ENCODE results near the gene SLC2A1. TPM values are rescaled to one million over a fixed set of nuclear protein-coding genes. Genes with fewer than 3 reads are reported as not detected.

The SLC2A1 gene
- total RNA-seq, 6 experiments from 2014 or later, result 89.7 to 174 (median 105) TPM

GRCh38 chr1:42983253-42983652 lies 24.6 kb upstream of the SLC2A1 start:
- Mint-ChIP-seq H3K27me3 (ENCODE audit: insufficient read depth) (peaks cover 3% of the 10 kb centered on the region; the same call in 1 of the 2 replicates), H3K4me1 (ENCODE audit: low read depth) (peaks cover 19% of the 10 kb centered on the region), H3K4me3 (no peak overlapping the region), H3K9me3 (no peaks in the 10 kb centered on the region), H3K27ac (no peak overlapping the region), H3K36me3 (ENCODE audit: low read depth) (peaks cover under 1% of the 10 kb centered on the region; the same call in 1 of the 2 replicates)
- no peak for DNase-seq
- TF ChIP-seq CTCF (IDR thresholded peaks at IDR 0.05), result no peak

GRCh38 chr1:42982641-42983040 lies 24.0 kb upstream of the SLC2A1 start:
- Mint-ChIP-seq H3K36me3 (ENCODE audit: low read depth) (peaks cover 7% of the 10 kb centered on the region; the same call in 1 of the 2 replicates), H3K27me3 (ENCODE audit: insufficient read depth) (peaks cover 6% of the 10 kb centered on the region; the same call in 1 of the 2 replicates), H3K4me1 (ENCODE audit: low read depth) (peaks cover 23% of the 10 kb centered on the region), H3K9me3 (no peaks in the 10 kb centered on the region), H3K27ac (no peak overlapping the region), H3K4me3 (no peak overlapping the region)
- no peak for TF ChIP-seq CTCF (IDR thresholded peaks at IDR 0.05)
- no peak for DNase-seq

GRCh38 chr1:42981871-42982270 lies 23.2 kb upstream of the SLC2A1 start:
- peaks cover 6% of the 10 kb centered on the region; the same call in 1 of the 2 replicates for H3K27me3 Mint-ChIP-seq (ENCODE audit: insufficient read depth)
- DNase-seq, result no peak
- H3K4me1 Mint-ChIP-seq (ENCODE audit: low read depth), result peaks cover 23% of the 10 kb centered on the region
- H3K9me3 Mint-ChIP-seq, result no peaks in the 10 kb centered on the region
- TF ChIP-seq CTCF (IDR thresholded peaks at IDR 0.05), result no peak
- peaks cover 9% of the 10 kb centered on the region; the same call in 1 of the 2 replicates for H3K36me3 Mint-ChIP-seq (ENCODE audit: low read depth)
- H3K4me3 Mint-ChIP-seq, result no peak overlapping the region
- no peak overlapping the region for H3K27ac Mint-ChIP-seq

- Mint-ChIP-seq H3K4me1 (ENCODE audit: low read depth) (peaks cover 23% of the 10 kb centered on the region), H3K36me3 (ENCODE audit: low read depth) (peaks cover 9% of the 10 kb centered on the region; the same call in 1 of the 2 replicates), H3K4me3 (no peak overlapping the region), H3K9me3 (no peaks in the 10 kb centered on the region), H3K27me3 (ENCODE audit: insufficient read depth) (peaks cover 8% of the 10 kb centered on the region; the same call in 1 of the 2 replicates), H3K27ac (no peak overlapping the region)
- DNase-seq, result no peak
- TF ChIP-seq CTCF (IDR thresholded peaks at IDR 0.05), result no peak
Measured at GRCh38 chr1:42981255-42981805, 22.7 kb upstream of the SLC2A1 start.

DNA sequence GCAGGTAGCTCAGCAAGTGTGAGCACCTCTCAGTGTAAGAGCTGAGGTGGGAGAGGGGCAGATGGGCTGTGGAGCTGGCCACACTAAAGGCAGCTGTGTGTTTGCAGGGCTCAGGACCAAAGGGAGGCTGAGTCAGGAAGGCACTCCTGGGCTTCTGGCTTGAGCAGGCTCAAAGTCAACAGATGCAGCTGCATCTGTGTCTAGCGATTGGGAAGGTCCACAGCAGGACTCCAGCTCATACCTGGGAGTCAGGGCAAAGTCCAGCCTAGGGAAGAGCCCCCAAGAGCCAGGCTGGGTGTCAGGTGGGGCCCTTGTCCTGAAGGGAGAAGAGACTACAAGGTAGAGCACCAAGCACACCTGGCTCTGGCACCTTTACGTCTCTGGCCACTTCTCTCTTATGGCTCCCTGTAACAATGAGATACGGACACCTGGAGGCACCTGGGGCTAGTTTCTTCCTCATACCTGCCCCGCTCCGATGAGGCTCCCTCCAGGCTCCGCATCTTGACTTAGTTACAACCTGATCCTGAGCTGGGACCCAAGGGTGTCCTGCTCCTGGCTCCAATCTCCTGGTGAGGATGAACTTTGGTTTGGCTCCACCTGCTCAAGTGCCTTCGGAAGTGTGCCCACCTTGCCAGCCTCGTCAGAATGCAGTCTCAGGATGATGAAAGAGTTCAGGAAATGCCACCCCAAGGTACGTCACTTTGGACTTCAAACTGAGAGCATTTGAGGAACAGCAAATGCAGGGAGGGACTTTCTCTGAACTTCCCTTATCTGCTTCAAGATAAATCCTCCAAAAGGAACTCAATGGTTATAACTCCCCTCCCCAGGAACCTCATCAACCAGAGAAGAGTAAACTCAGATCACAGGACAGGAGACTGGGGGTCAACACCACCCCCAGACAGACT lies 21.5 kb upstream of the SLC2A1 start:
- TF ChIP-seq CTCF (IDR thresholded peaks at IDR 0.05), result no peak

More for the DNA sequence above, 21.5 kb upstream of the SLC2A1 start:
- no peak for DNase-seq
- H3K9me3 Mint-ChIP-seq, result no peaks in the 10 kb centered on the region
- H3K4me3 Mint-ChIP-seq, result no peak overlapping the region
- H3K36me3 Mint-ChIP-seq (ENCODE audit: low read depth), result peaks cover 9% of the 10 kb centered on the region; the same call in 1 of the 2 replicates
- peaks cover 29% of the 10 kb centered on the region for H3K4me1 Mint-ChIP-seq (ENCODE audit: low read depth)
- no peak overlapping the region for H3K27ac Mint-ChIP-seq
- H3K27me3 Mint-ChIP-seq (ENCODE audit: insufficient read depth), result peaks cover 8% of the 10 kb centered on the region; the same call in 1 of the 2 replicates

Measured in HFFc6 (cell line).